Stimulated activated naive CD8-positive, alpha-beta T cell treated with anti-CD3 and anti-CD28 coated beads, Interleukin-15, Interleukin-2, amounts not matched to agents 100 U/mL and 50 U/mL, for 24 hours (primary cell): ENCODE measurements around the gene TMEM72.

Experiments
- ATAC-seq: fragments of 150-1000 bp; cut with Tn5 transposase; one replicate; pipeline ENCODE4 v1.10.0; 2021
- DNase-seq: peaks from one replicate; pipeline ENCODE4 v3.0.0; 2021

Gene TMEM72

DNA sequence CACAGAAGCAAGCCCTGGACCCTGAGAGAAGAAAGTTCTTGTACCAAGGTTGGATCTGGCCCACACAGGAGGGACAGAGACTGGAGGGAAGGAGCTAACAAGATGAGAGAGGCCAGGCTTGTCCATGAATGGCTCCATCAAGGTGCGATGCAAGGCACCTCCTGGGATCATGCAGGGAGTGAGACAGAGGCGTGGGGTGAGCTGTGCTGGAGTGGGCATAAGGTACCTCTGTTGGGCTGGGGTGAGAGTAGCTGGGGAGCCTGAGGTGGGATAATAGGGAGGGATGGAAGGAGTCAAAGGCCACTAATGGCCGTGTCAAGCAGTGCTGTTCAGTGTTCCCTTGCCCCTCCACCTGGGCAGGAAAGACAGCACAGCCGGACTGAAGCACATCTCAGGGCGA is 9.9 kb downstream of the TMEM72 start:
- ATAC-seq = no peak
- DNase-seq = no peak

GRCh38 chr10:44921506-44921905 is 10.4 kb downstream of the TMEM72 start:
- ATAC-seq = no peak
- no peak for DNase-seq

DNA sequence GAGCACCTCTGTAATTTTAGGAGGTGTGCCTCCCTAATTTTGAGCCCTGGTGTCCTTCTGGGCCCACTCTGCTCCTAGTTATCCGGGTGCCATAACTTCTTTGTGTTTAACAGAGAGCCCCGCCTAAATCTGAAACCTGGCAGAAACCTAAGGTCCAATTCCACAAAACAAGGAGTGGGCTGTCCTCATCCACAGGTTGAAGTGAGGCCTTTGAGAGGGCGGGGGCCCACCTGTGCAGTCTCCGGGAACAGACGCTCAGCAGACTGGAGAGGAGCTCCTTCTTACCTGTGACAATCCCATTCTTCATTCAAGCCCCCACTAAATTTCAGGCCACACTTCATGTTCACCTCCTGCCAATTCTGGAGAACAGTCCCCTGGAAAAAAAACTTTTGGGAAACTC is 10.9 kb downstream of the TMEM72 start:
- no peak for DNase-seq
- no peak for ATAC-seq

DNA sequence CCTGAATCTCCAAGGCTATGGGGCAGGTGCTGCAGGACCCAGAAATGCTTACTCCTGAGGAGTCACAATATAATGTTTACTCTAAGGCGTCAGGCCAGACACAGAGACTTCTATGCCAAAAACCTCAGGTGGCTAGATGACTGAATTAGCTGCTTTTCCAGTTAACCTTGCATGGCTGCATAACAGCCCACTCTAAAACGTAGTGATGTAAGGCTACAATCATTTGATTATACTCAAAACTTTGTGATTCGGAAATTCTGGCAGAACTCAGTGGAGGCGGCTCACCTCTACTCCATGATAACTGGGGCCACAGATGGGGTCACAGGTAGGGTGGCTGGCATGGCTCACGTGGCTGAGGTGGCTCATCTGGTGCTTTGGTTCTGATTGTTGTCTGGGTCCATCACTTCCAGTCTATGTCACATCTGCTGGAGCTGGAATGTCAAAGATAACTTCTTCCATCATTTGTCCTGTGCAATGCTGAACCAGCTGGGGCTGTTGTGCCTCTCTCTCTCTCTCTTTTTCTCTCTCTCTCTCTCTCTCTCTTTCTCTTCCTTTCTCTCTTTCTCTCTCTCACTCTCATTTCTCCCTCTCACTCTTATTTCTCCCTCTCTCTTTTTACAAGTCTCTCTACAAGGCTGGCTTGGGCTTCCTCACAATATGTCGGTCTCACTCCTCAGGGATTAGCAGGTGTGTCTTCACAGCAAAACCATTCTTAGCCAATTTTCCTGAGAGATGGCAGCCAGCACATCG is 11.8 kb downstream of the TMEM72 start:
- no peak for ATAC-seq

GRCh38 chr10:44923611-44924010 is 12.5 kb downstream of the TMEM72 start:
- no peak for DNase-seq
- no peak for ATAC-seq

More for the DNA sequence above, 11.8 kb downstream of the TMEM72 start:
- DNase-seq = no peak

DNA sequence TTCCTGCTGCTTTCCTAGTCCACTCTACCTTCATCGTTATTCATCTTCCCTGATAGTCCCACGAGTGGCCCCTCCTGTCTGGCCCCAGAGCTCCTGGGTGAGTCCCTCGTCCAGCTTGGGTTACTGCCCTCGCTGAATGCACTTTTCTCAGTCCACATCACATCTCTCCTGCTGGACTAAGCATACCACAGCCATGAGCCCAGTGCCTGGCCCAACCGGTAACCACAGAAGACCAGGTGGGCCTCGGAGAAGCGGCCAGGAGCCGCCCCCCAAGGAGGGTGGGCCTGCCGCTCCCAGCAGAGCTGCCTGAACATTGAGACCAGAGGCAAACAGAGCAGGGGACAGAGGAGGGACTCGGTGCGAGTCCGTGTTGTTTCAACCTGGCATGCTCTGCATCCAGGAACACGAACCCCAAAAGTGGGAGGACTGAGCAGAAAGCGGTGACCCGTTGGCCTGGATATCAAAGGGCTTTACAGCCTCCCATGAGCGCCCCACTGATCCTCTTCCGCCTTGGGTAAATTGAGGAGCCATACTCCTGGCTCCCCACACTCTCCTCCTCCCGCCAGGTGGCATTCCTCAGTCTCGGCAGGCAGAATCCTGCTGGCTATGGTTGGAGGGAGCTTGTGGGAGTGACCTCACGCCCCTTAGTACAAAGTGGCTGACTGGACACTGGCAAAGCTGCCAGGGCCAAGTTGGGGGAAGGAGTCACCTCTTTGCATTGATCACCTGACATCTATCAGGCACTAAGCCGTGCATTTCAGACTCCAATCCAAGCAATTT is 13.3 kb downstream of the TMEM72 start:
- DNase-seq (no peak), ATAC-seq (no peak)

GRCh38 chr10:44925224-44925623 is 14.1 kb downstream of the TMEM72 start:
- ATAC-seq (no peak), DNase-seq (no peak)

DNA sequence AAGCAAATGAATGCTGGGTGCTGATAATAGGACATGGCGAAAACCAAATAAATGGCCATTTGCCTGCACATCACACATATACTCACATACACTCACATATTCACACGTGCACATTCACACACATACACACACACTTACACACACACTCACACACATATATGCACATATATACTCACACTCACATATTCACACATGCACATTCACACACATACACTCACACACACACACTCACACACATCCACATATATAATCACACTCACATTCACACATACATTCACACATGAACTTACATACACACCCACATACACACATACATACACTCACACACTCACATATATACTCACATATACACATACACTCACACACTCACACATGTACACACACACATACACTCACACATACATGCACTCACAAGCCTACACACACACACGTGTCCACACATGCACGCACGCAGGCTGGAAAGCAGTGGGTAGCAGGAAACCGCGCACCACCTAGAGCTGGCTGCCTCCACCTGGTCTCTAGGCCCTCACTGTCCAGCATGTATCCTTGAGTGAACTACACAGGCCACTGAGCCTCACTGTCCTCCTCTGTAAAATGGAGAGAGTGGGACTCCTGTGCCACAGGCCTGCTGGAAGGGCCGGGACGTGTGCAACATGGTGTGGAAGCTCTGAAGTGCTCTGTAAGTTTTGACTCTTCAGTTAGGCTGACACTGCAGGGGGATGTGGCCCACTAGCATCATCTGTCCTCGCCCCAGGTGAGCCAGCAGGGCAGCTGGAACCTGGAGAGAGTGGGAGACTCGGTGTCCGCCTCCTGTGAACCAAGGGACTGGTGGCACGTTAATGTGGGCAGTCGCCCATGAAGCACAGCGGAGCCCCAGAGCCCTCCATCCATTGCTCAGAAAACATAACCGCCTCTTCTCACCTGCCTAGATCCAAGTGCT is 14.9 kb downstream of the TMEM72 start:
- DNase-seq = no peak
- ATAC-seq = no peak

DNA sequence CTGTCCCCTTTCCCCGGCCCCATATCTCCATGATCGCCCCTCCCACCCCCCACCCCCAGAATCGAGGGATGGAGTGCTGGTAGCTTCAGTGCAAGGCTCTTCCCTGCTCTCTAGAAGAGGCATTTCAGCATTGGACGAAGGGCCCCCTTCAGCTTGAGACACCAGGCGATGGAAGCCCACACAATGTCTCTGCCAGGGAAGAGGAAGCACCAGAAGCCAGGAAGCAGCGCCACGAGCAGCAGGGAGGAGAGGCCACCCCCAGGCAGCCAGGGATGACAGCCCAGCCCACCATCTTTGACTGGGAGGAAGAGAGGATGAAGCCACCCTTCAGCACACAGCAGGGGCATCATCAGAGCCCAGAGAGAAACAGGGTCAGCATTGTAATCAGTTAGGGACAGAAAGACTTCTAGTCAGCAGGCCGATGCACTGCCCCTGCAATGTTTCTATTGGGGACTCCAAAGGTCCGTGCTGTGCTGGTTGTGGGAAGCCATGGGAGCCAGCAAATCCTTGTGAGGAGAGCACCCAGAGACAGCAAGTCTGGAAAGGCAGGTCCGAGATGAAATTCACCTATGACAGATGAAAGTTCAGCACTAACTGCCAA is 15.7 kb downstream of the TMEM72 start:
- ATAC-seq (no peak), DNase-seq (no peak)

GRCh38 chr10:44927352-44927751 is 16.2 kb downstream of the TMEM72 start:
- DNase-seq (no peak), ATAC-seq (no peak)

DNA sequence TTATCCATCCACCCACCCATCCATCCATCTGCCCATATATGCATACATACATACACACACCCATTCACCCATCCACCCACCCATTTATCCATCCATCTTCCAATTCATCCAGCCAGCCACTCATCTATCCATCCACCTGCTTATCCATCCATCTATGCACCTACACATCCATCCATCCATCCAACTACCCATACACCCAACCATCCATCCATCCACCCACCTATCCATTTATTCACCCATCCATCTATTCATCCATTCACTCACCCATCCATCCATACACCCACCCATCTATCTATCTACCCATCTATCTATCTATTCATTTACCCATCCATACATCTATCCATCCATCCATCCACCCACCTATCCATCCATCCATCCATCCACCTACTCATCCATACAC is 17.3 kb downstream of the TMEM72 start:
- DNase-seq (no peak), ATAC-seq (no peak)

- DNase-seq (no peak), ATAC-seq (no peak)
Observed at GRCh38 chr10:44929356-44930255, 18.5 kb downstream of the TMEM72 start.

DNA sequence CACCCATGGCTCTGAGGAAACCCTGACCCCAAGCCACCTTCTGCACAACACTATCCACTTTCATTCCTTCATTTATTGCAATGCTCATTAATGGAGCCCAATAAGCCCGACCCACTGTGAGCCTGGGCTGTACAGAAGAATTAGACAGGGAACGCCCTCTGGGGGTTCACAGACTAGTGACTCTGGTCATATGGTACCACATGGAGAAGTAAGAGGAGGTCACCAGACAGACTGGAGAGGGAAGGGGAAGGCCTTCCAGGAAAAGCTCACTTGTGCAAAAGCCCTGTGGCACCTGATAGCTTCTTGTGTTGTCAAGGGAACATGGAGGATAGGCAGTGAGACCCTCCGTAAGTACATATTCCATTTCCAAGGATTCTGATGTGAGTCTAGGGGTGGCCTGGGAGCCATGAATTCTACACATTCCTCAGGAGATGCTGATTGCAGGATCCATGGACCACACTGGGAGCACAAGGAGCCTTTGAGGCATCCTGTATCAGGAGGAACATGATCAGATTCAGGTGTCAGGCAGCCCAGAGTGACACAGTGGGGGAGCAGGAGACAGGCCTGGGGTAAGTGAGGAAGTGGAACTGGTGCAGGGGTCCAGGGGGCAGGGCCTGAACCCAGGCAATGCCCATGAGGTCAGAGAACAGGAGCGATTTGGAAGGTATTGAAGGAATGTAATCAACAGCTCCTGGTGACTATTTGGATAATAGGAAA is 19.9 kb downstream of the TMEM72 start:
- DNase-seq = no peak
- no peak for ATAC-seq

- DNase-seq (no peak), ATAC-seq (no peak)
Observed at GRCh38 chr10:44931621-44932516, 20.7 kb downstream of the TMEM72 start.

GRCh38 chr10:44932517-44933450 is 21.6 kb downstream of the TMEM72 start:
- ATAC-seq = peak; percentile 89
- DNase-seq = peak; percentile 94

DNA sequence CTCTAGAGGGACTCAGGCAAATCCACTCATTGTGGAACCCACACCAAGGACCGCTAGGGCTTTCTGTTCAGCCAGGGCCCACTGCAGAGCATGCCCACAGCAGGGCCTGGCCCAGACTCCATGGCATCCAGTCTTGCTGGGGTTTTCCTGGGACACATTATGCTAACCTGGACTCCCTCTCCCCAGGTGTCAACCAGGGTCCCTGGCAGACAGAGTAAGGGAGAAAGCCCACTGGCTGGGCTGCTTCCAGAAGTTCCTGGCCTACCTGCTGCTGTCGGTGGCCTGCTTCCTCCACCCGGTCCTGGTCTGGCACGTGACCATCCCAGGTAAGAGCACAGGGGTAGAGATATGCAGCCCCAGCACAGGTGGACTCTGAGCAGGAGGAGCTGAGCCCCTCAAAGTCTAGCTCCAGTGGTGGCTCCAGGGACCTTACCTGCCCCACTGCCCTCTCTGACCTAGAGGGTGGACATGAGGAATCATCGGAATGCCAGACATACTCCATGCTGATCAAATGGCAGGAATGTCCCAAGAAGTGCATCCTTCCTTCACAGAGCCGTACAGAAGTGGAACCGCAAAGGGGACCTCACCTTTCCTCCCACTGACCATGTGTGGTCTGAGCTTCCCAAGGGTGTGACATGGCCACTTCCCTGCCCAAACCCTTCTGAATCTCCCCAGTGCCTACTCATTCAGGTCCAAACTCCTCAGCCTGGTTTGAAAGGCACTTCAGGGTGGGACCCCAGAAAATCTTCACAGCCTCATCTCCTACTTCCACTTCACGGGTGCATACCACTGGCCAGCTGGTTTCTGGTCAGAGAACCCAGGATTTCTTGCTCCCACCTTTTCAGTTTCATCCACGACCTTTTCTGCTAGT is 22.5 kb downstream of the TMEM72 start:
- DNase-seq = no peak

More for the DNA sequence above, 22.5 kb downstream of the TMEM72 start:
- no peak for ATAC-seq
